ENCODE measurements around the gene ARL2.
A peak's percentile ranks its signal among the peaks of the same experiment; 100 is the strongest.
"Not testable (repeated sequence)": the region's sequence is repeated elsewhere in the genome, so short reads cannot be mapped to it uniquely, and the experiment has no call there.

ARL2 gene

GRCh38 chr11:65013888-65014725 lies at the start of gene ARL2:
ARL2 (plus strand) TSS chr11:65014160; CDS start chr11:65014208, 48 bp downstream.
- peak; percentile 73 for DNase-seq (ENCODE audit: low read depth)

GRCh38 chr11:64967375-64967774 lies 46.6 kb upstream of the ARL2 start:
- DNase-seq (ENCODE audit: low read depth), result no peak

GRCh38 chr11:64969209-64969608 lies 44.8 kb upstream of the ARL2 start:
- DNase-seq (ENCODE audit: low read depth), result no peak

- DNase-seq (ENCODE audit: low read depth), result no peak
Measured at GRCh38 chr11:64970731-64971151, 43.2 kb upstream of the ARL2 start.

GRCh38 chr11:64971421-64972233 lies 42.3 kb upstream of the ARL2 start, which contains the start of gene MAJIN:
MAJIN (minus strand) TSS chr11:64972108; CDS start chr11:64959405, 12,703 bp downstream.
- DNase-seq (ENCODE audit: low read depth), result peak; percentile 83

- DNase-seq (ENCODE audit: low read depth), result no peak
Measured at GRCh38 chr11:64974124-64974523, 39.8 kb upstream of the ARL2 start.

- no peak for DNase-seq (ENCODE audit: low read depth)
Measured at GRCh38 chr11:64976651-64977050, 37.3 kb upstream of the ARL2 start.

- not testable (repeated sequence) for DNase-seq (ENCODE audit: low read depth)
Measured at GRCh38 chr11:64983339-64983738, 30.6 kb upstream of the ARL2 start.

- no peak for DNase-seq (ENCODE audit: low read depth)
Measured at GRCh38 chr11:64987998-64988854, 25.7 kb upstream of the ARL2 start.

GRCh38 chr11:64989416-64989815 lies 24.5 kb upstream of the ARL2 start:
- DNase-seq (ENCODE audit: low read depth), result no peak

- DNase-seq (ENCODE audit: low read depth), result no peak
Measured at GRCh38 chr11:64990222-64990923, 23.6 kb upstream of the ARL2 start.

- DNase-seq (ENCODE audit: low read depth), result no peak
Measured at GRCh38 chr11:64994318-64994717, 19.6 kb upstream of the ARL2 start.

GRCh38 chr11:64996327-64996709 lies 17.6 kb upstream of the ARL2 start:
- no peak for DNase-seq (ENCODE audit: low read depth)

- DNase-seq (ENCODE audit: low read depth), result no peak
Measured at GRCh38 chr11:64996710-64997380, 17.1 kb upstream of the ARL2 start, which contains the start of gene BATF2. BATF2 (minus strand) TSS chr11:64996971; CDS start chr11:64996914, 57 bp downstream.

- no peak for DNase-seq (ENCODE audit: low read depth)
Measured at GRCh38 chr11:64998141-64998540, 15.8 kb upstream of the ARL2 start.

- no peak for DNase-seq (ENCODE audit: low read depth)
Measured at GRCh38 chr11:64998690-64999431, 15.1 kb upstream of the ARL2 start.

GRCh38 chr11:64999478-64999877 lies 14.5 kb upstream of the ARL2 start:
- no peak for DNase-seq (ENCODE audit: low read depth)

- DNase-seq (ENCODE audit: low read depth), result no peak
Measured at GRCh38 chr11:65002706-65003105, 11.3 kb upstream of the ARL2 start.

- DNase-seq (ENCODE audit: low read depth), result no peak
Measured at GRCh38 chr11:65003282-65003681, 10.7 kb upstream of the ARL2 start.

GRCh38 chr11:65003968-65004367 lies 10.0 kb upstream of the ARL2 start:
- DNase-seq (ENCODE audit: low read depth), result not testable (repeated sequence)

All from stimulated activated CD8-positive, alpha-beta memory T cell treated with anti-CD3 and anti-CD28 coated beads, Interleukin-12 subunit alpha, Interleukin-12 subunit beta, amount 100 ng/mL, for 1 hour (primary cell).